ENCODE results near the gene PTPRD. TPM values are rescaled to one million over a fixed set of nuclear protein-coding genes. Genes with fewer than 3 reads are reported as not detected.

PTPRD gene
- total RNA-seq, 1 donor: 11.5 TPM

- no peak for TF ChIP-seq CTCF (IDR thresholded peaks at IDR 0.05; ENCODE audit: insufficient read depth, low read length)
- no peak overlapping the region for H3K4me3 ChIP-seq (ENCODE audit: low read depth, low read length)
- DNase-seq (ENCODE audit: low read depth): no peak
Measured at GRCh38 chr9:8917956-8918739, 1694.7 kb downstream of the PTPRD start.

- no peak for DNase-seq (ENCODE audit: low read depth)
- no peak overlapping the region for H3K4me3 ChIP-seq (ENCODE audit: low read depth, low read length)
- TF ChIP-seq CTCF (IDR thresholded peaks at IDR 0.05; ENCODE audit: insufficient read depth, low read length): no peak
Measured at GRCh38 chr9:8916771-8917170, 1696.0 kb downstream of the PTPRD start.

- no peak overlapping the region for H3K4me3 ChIP-seq (ENCODE audit: low read depth, low read length)
- TF ChIP-seq CTCF (IDR thresholded peaks at IDR 0.05; ENCODE audit: insufficient read depth, low read length): no peak
- DNase-seq (ENCODE audit: low read depth): no peak
Measured at GRCh38 chr9:8907868-8908267, 1704.9 kb downstream of the PTPRD start.

GRCh38 chr9:8905731-8906130, 1707.1 kb downstream of the PTPRD start:
- no peak overlapping the region for H3K4me3 ChIP-seq (ENCODE audit: low read depth, low read length)
- TF ChIP-seq CTCF (IDR thresholded peaks at IDR 0.05; ENCODE audit: insufficient read depth, low read length): no peak
- no peak for DNase-seq (ENCODE audit: low read depth)

GRCh38 chr9:8904771-8905515, 1707.9 kb downstream of the PTPRD start:
- no peak overlapping the region for H3K4me3 ChIP-seq (ENCODE audit: low read depth, low read length)
- no peak for TF ChIP-seq CTCF (IDR thresholded peaks at IDR 0.05; ENCODE audit: insufficient read depth, low read length)
- DNase-seq (ENCODE audit: low read depth): no peak

GRCh38 chr9:8903077-8903476, 1709.7 kb downstream of the PTPRD start:
- TF ChIP-seq CTCF (IDR thresholded peaks at IDR 0.05; ENCODE audit: insufficient read depth, low read length): no peak
- DNase-seq (ENCODE audit: low read depth): no peak
- H3K4me3 ChIP-seq (ENCODE audit: low read depth, low read length): no peak overlapping the region
